K562 (cell line): Measurements from ENCODE around the gene FRMPD1. TPM values are rescaled to one million over a fixed set of nuclear protein-coding genes. Genes with fewer than 3 reads are reported as not detected.

Experiments
- CHD4 ChIP-seq: fragments of 200-600 bp; sonication (generic); IDR thresholded peaks from 3 replicates; pipeline ENCODE4 v1.6.1; 2012; ENCODE audit warnings: low read depth, mild to moderate bottlenecking, mixed read lengths, low read length, inconsistent platforms; ENCODE audit not compliant: insufficient read depth, insufficient replicate concordance, poor library complexity, severe bottlenecking
- ETV5 ChIP-seq: sonication (generic); formaldehyde crosslinking; IDR thresholded peaks from 2 replicates; pipeline ENCODE4 v1.4.0; 2020; ENCODE audit warnings: low read depth, mild to moderate bottlenecking, missing genetic modification reagents
- FOXK2 ChIP-seq, 2 experiments: fragments of 450-650 bp; IDR thresholded peaks in 1 of 2; conservative IDR thresholded peaks in 1 of 2; 2 replicates each; pipeline ENCODE4 v1.6.1; 2016; ENCODE audit warnings: low read depth in 2 of 2, mild to moderate bottlenecking in 1 of 2
- HIVEP1 ChIP-seq: fragments of 250-450 bp; sonication (Bioruptor Pico); IDR thresholded peaks from 2 replicates; pipeline ENCODE4 v1.4.0; 2020; ENCODE audit warnings: mild to moderate bottlenecking
- ILK ChIP-seq: fragments of 450-650 bp; IDR thresholded peaks from 2 replicates; pipeline ENCODE4 v1.6.1; 2016; ENCODE audit warnings: missing genetic modification characterization, low read depth, mild to moderate bottlenecking, missing compliant biosample characterization, moderate library complexity, borderline replicate concordance
- KDM5B ChIP-seq: fragments of 200-600 bp; sonication (generic); IDR thresholded peaks from 2 replicates; pipeline ENCODE4 v1.6.1; 2012; ENCODE audit warnings: low read depth, mild to moderate bottlenecking, moderate library complexity, low read length, control low read depth, inconsistent platforms; ENCODE audit not compliant: insufficient replicate concordance
- MEF2D ChIP-seq: conservative IDR thresholded peaks from 2 replicates; pipeline ENCODE4 v1.6.1; 2016; ENCODE audit warnings: low read depth, missing genetic modification characterization, missing compliant biosample characterization
- MXI1 ChIP-seq: IDR thresholded peaks from 2 replicates; pipeline ENCODE4 v1.6.1; 2011; ENCODE audit warnings: low read depth, mild to moderate bottlenecking, improper control_type of control experiment, low read length
- PYGO2 ChIP-seq: fragments of 450-650 bp; IDR thresholded peaks from 2 replicates; pipeline ENCODE4 v1.6.1; 2016; ENCODE audit warnings: mild to moderate bottlenecking, missing genetic modification characterization, moderate library complexity, missing compliant biosample characterization
- SIRT6 ChIP-seq: IDR thresholded peaks from one replicate; pipeline ENCODE4 v1.6.1; 2012; ENCODE audit warnings: low read depth, mild to moderate bottlenecking, control low read depth, inconsistent platforms, low read length, moderate library complexity
- SUPT5H ChIP-seq: fragments of 450-650 bp; IDR thresholded peaks from 2 replicates; pipeline ENCODE4 v1.6.1; 2016
- ZNF134 ChIP-seq: fragments of 250-450 bp; sonication (Bioruptor Pico); conservative IDR thresholded peaks from 2 replicates; pipeline ENCODE4 v1.4.0; 2020
- ZNF140 ChIP-seq: fragments of 250-450 bp; sonication (Bioruptor Pico); IDR thresholded peaks from 2 replicates; pipeline ENCODE4 v1.8.0; 2021; ENCODE audit warnings: moderate library complexity, mild to moderate bottlenecking, inconsistent platforms
- ZNF184 ChIP-seq: sonication (generic); formaldehyde crosslinking; IDR thresholded peaks from 2 replicates; pipeline ENCODE4 v1.5.0; 2020; ENCODE audit warnings: missing genetic modification reagents
- ZNF263 ChIP-seq: sonication (generic); formaldehyde crosslinking; IDR thresholded peaks from 2 replicates; pipeline ENCODE4 v1.8.0; 2022; ENCODE audit warnings: mild to moderate bottlenecking, missing genetic modification reagents, borderline replicate concordance
- ZNF274 ChIP-seq: IDR thresholded peaks from 2 replicates; pipeline ENCODE4 v1.6.1; 2011; ENCODE audit warnings: low read depth, mild to moderate bottlenecking, low read length, moderate library complexity, borderline replicate concordance
- ZNF316 ChIP-seq: fragments of 450-650 bp; IDR thresholded peaks from 2 replicates; pipeline ENCODE4 v1.6.1; 2016
- ZNF354B ChIP-seq: fragments of 250-450 bp; sonication (Bioruptor Pico); IDR thresholded peaks from 2 replicates; pipeline ENCODE4 v1.4.0; 2020
- ZNF696 ChIP-seq: fragments of 250-450 bp; sonication (Bioruptor Pico); conservative IDR thresholded peaks from 2 replicates; pipeline ENCODE4 v1.4.0; 2020; ENCODE audit warnings: mild to moderate bottlenecking, moderate library complexity
- ZSCAN29 ChIP-seq: fragments of 450-650 bp; IDR thresholded peaks from 2 replicates; pipeline ENCODE4 v1.6.1; 2017
- polyA plus RNA-seq, 8 experiments: library from polyadenylated mRNA; depleted of rRNA in 4 of 8; stranded (reverse) in 5 of 8; unstranded in 3 of 8; fragments of >200 nt; fragmentation: Nextera tagmentation in 2 of 8; fragmentation: Illumina TruSeq in 1 of 8; extraction: Ambion mirVana in 2 of 8; extraction: Trizol in 1 of 8; gene quantifications; 2 replicates each; pipeline versions ENCODE4 v1.2.1 to v1.2.3, GENCODE V29; 2011 to 2014; ENCODE audit warnings: inconsistent platforms in 1 of 8, missing spikeins in 1 of 8
- total RNA-seq, 7 experiments: library from RNA; depleted of rRNA in 6 of 7; stranded (reverse); fragments of >200 nt in 6 of 7; fragmentation: Illumina TruSeq in 2 of 7; extraction: Trizol in 2 of 7; gene quantifications; 2 replicates each; pipeline versions ENCODE4 v1.2.1 to v1.2.3, GENCODE V29; 2011 to 2021; ENCODE audit warnings: low replicate concordance in 1 of 7
- TF ChIP-seq, protein P1 (sequence below): sonication (generic); formaldehyde crosslinking; IDR thresholded peaks from 2 replicates; pipeline ENCODE4 v1.8.0; 2023; ENCODE audit warnings: mild to moderate bottlenecking, missing genetic modification reagents
- TF ChIP-seq, protein P2 (sequence below): fragments of 250-450 bp; sonication (Bioruptor Pico); IDR thresholded peaks from 2 replicates; pipeline ENCODE4 v1.5.0; 2021
- TF ChIP-seq, protein P3 (sequence below): sonication (generic); formaldehyde crosslinking; IDR thresholded peaks from 2 replicates; pipeline ENCODE4 v1.5.0; 2020; ENCODE audit warnings: missing genetic modification reagents
- TF ChIP-seq, protein P4 (sequence below): fragments of 250-450 bp; sonication (Bioruptor Pico); IDR thresholded peaks from 2 replicates; pipeline ENCODE4 v1.5.0; 2021; ENCODE audit warnings: mild to moderate bottlenecking, borderline replicate concordance

The FRMPD1 gene
- total and polyA plus RNA-seq, 9 of the 15 experiments (the other 6 are each of a cell fraction or from before 2014, with no cell fraction given): not detected

DNA sequence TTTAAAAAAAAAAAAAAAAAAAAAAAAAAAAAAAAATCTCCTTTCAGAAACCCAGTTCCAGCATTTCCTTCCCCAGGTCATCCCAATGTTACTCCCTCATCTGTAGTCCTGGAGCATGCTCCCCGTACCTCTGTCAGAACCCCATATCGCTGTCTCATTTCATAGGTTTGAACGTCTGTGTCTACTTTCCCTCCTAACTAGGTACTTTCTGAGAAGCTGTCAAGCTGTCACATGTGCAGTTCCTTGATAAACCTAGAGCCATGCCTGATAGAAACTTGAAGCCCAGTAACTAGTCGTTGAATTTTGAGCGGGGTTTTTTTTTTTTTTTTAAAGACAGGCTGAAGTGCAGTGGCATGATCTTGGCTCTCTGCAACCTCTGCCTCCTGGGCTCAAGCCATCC, 118.6 kb downstream of the FRMPD1 start (continued):
- TF ChIP-seq ILK (tag): no peak
- no peak for TF ChIP-seq ZNF134
- no peak for TF ChIP-seq ZNF263 (CRISPR knock-in tag)
- peak; percentile 26; the same call in 1 of the 2 replicates for TF ChIP-seq ZNF316
- TF ChIP-seq FOXK2 (conservative IDR thresholded peaks at IDR 0.05 in 1 of 2, IDR thresholded peaks at IDR 0.05 in 1 of 2; ENCODE audit: low read depth in 2 of 2): no peak
- TF ChIP-seq MXI1: peak; percentile 70
- no peak for TF ChIP-seq CHD4
- TF ChIP-seq KDM5B: no peak
- TF ChIP-seq, protein P1, sequence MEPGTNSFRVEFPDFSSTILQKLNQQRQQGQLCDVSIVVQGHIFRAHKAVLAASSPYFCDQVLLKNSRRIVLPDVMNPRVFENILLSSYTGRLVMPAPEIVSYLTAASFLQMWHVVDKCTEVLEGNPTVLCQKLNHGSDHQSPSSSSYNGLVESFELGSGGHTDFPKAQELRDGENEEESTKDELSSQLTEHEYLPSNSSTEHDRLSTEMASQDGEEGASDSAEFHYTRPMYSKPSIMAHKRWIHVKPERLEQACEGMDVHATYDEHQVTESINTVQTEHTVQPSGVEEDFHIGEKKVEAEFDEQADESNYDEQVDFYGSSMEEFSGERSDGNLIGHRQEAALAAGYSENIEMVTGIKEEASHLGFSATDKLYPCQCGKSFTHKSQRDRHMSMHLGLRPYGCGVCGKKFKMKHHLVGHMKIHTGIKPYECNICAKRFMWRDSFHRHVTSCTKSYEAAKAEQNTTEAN (CRISPR knock-in tag): no peak
- TF ChIP-seq ZNF184 (CRISPR knock-in tag): no peak
- TF ChIP-seq, protein P2, sequence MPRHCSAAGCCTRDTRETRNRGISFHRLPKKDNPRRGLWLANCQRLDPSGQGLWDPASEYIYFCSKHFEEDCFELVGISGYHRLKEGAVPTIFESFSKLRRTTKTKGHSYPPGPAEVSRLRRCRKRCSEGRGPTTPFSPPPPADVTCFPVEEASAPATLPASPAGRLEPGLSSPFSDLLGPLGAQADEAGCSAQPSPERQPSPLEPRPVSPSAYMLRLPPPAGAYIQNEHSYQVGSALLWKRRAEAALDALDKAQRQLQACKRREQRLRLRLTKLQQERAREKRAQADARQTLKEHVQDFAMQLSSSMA (CRISPR knock-in tag): no peak
- no peak for TF ChIP-seq SUPT5H
- no peak for TF ChIP-seq ZNF140 (CRISPR knock-in tag)
- TF ChIP-seq MEF2D (tag): no peak
- no peak for TF ChIP-seq ZNF274
- no peak for TF ChIP-seq ZNF696
- TF ChIP-seq PYGO2: no peak
- no peak for TF ChIP-seq ZSCAN29
- no peak for TF ChIP-seq HIVEP1 (CRISPR knock-in tag)
- TF ChIP-seq SIRT6: no peak
- TF ChIP-seq, protein P3, sequence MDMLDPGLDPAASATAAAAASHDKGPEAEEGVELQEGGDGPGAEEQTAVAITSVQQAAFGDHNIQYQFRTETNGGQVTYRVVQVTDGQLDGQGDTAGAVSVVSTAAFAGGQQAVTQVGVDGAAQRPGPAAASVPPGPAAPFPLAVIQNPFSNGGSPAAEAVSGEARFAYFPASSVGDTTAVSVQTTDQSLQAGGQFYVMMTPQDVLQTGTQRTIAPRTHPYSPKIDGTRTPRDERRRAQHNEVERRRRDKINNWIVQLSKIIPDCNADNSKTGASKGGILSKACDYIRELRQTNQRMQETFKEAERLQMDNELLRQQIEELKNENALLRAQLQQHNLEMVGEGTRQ: peak; percentile 48; the same call in 1 of the 2 replicates
- TF ChIP-seq, protein P4, sequence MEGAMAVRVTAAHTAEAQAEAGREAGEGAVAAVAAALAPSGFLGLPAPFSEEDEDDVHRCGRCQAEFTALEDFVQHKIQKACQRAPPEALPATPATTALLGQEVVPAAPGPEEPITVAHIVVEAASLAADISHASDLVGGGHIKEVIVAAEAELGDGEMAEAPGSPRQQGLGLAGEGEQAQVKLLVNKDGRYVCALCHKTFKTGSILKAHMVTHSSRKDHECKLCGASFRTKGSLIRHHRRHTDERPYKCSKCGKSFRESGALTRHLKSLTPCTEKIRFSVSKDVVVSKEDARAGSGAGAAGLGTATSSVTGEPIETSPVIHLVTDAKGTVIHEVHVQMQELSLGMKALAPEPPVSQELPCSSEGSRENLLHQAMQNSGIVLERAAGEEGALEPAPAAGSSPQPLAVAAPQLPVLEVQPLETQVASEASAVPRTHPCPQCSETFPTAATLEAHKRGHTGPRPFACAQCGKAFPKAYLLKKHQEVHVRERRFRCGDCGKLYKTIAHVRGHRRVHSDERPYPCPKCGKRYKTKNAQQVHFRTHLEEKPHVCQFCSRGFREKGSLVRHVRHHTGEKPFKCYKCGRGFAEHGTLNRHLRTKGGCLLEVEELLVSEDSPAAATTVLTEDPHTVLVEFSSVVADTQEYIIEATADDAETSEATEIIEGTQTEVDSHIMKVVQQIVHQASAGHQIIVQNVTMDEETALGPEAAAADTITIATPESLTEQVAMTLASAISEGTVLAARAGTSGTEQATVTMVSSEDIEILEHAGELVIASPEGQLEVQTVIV (CRISPR knock-in tag): no peak
- TF ChIP-seq ZNF354B: no peak
- no peak for TF ChIP-seq ETV5
